Subcutaneous preadipocyte (primary cell): ENCODE data around the gene NPIPB2. TPM values are rescaled to one million over a fixed set of nuclear protein-coding genes. Genes with fewer than 3 reads are reported as not detected.

Experiments used
- small RNA-seq: library from RNA; depleted of rRNA; stranded (forward); fragments of <200 nt; gene quantifications from one replicate; pipeline ENCODE3, GENCODE V24; 2012
- total RNA-seq: library from RNA; depleted of rRNA; stranded (reverse); fragments of >200 nt; gene quantifications from 2 replicates; pipeline ENCODE4 v1.2.3, GENCODE V29; 2012

The NPIPB2 gene
- 3.7 and 5.1 TPM in 2 replicates for total RNA-seq

GRCh38 chr16:11941945-11942344 lies at the start of gene NPIPB2:
Gene NPIPB2 (minus strand): TSS chr16:11942045. CDS start chr16:11942045, 0 bp downstream.

GRCh38 chr16:11964761-11965551 lies 23.1 kb upstream of the NPIPB2 start, which contains the start of gene TNFRSF17:
Gene TNFRSF17 (plus strand): TSS chr16:11965210. CDS start chr16:11965325, 115 bp downstream.

GRCh38 chr16:11915644-11916523 lies 26.0 kb downstream of the NPIPB2 start, which contains the start of gene GSPT1:
Gene GSPT1 (minus strand): TSS chr16:11915956. CDS start chr16:11915720, 236 bp downstream.

Small RNA genes lying within 50 kb of the gene (small RNA-seq; reads per million reads assigned to genes)
- gene AC007216.5 (not detected), gene COX6CP1 (not detected), gene UBL5P4 (not detected)

Other genes with a start within 250 kb of the NPIPB2 start
- 20.6 and 33.6 TPM in 2 replicates for gene TXNDC11, start 199.2 kb downstream of the NPIPB2 start, total RNA-seq
- gene ZC3H7A, start 144.8 kb downstream of the NPIPB2 start, total RNA-seq: 27.2 and 35.0 TPM in 2 replicates
- gene RSL1D1, start 90.5 kb downstream of the NPIPB2 start, total RNA-seq: 167 and 171 TPM in 2 replicates
- 118 and 173 TPM in 2 replicates for gene GSPT1, start 26.1 kb downstream of the NPIPB2 start, total RNA-seq
- not detected in 2 replicates for gene TNFRSF17, start 23.2 kb upstream of the NPIPB2 start, total RNA-seq
- 32.6 and 36.0 TPM in 2 replicates for gene SNX29, start 34.7 kb upstream of the NPIPB2 start, total RNA-seq